GM19438 (cell line): Measurements from ENCODE around the gene BMP8A.
"Not testable (repeated sequence)": the region's sequence is repeated elsewhere in the genome, so short reads cannot be mapped to it uniquely, and the experiment has no call there.

Source experiments
- ATAC-seq: cut with Tn5 transposase; IDR thresholded peaks from one replicate; pipeline ENCODE4 v1.9.1; 2021; ENCODE audit warnings: low read depth; ENCODE audit not compliant: unreplicated experiment

BMP8A gene

GRCh38 chr1:39491146-39491921, at the start of gene BMP8A:
BMP8A (plus strand) TSS chr1:39491636; CDS start chr1:39491992, 356 bp downstream.
- ATAC-seq, result peak; percentile 70

- no peak for ATAC-seq
Observed at GRCh38 chr1:39441797-39442196, 49.6 kb upstream of the BMP8A start.

- ATAC-seq, result no peak
Observed at GRCh38 chr1:39445573-39445972, 45.9 kb upstream of the BMP8A start.

- ATAC-seq, result no peak
Observed at GRCh38 chr1:39446986-39447567, 44.4 kb upstream of the BMP8A start.

- not testable (repeated sequence) for ATAC-seq
Observed at GRCh38 chr1:39450041-39450440, 41.4 kb upstream of the BMP8A start.

GRCh38 chr1:39450956-39451606, 40.4 kb upstream of the BMP8A start:
- no peak for ATAC-seq

GRCh38 chr1:39452081-39452480, 39.4 kb upstream of the BMP8A start:
- ATAC-seq, result no peak

GRCh38 chr1:39452540-39452939, 38.9 kb upstream of the BMP8A start:
- no peak for ATAC-seq

GRCh38 chr1:39453603-39454002, 37.8 kb upstream of the BMP8A start:
- no peak for ATAC-seq

- ATAC-seq, result no peak
Observed at GRCh38 chr1:39458991-39459390, 32.4 kb upstream of the BMP8A start.

- ATAC-seq, result no peak
Observed at GRCh38 chr1:39462074-39462473, 29.4 kb upstream of the BMP8A start.

GRCh38 chr1:39466413-39467107, 24.9 kb upstream of the BMP8A start:
- no peak for ATAC-seq

- not testable (repeated sequence) for ATAC-seq
Observed at GRCh38 chr1:39467108-39467720, 24.2 kb upstream of the BMP8A start.

GRCh38 chr1:39469150-39469549, 22.3 kb upstream of the BMP8A start:
- ATAC-seq, result no peak

GRCh38 chr1:39470040-39470439, 21.4 kb upstream of the BMP8A start:
- ATAC-seq, result no peak

GRCh38 chr1:39472826-39473225, 18.6 kb upstream of the BMP8A start:
- ATAC-seq, result no peak

GRCh38 chr1:39473324-39473723, 18.1 kb upstream of the BMP8A start:
- no peak for ATAC-seq

- no peak for ATAC-seq
Observed at GRCh38 chr1:39474810-39475209, 16.6 kb upstream of the BMP8A start.

GRCh38 chr1:39475551-39475950, 15.9 kb upstream of the BMP8A start:
- ATAC-seq, result not testable (repeated sequence)

- no peak for ATAC-seq
Observed at GRCh38 chr1:39478126-39478915, 13.1 kb upstream of the BMP8A start.
